Measurements from ENCODE around the gene TNS2. TPM values are rescaled to one million over a fixed set of nuclear protein-coding genes. Genes with fewer than 3 reads are reported as not detected.
"Not testable (repeated sequence)": the region's sequence is repeated elsewhere in the genome, so short reads cannot be mapped to it uniquely, and the experiment has no call there.

TNS2 gene
- total and polyA plus RNA-seq, 4 donors, result 130 to 412 (median 236) TPM

DNA sequence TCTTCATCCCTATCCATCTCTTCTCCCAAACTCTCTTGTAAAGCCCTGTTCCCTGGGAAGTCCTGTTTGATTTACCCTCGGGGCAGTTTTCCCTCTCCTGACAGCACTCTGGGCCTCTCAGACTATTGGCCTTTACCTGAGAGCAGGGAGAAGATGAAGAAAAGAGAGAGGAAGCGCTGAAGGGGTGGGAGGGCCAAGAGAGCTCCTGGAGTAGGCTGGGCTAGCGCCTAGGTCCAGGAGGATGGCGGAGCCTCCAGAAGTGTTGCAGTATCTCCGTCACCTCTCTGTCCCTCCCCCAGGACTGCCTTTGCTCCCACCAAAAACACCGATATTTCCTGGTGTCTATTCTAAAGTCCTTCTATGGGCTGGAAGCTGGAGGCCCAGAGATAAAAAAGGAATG is 41.9 kb downstream of the TNS2 start:
- Histone ChIP-seq H3K4me1 (ENCODE audit: control insufficient read depth in 1 of 2, insufficient read depth in 2 of 2, low read length in 2 of 2) (no peaks in the 10 kb centered on the region), H3K27me3 (ENCODE audit: control insufficient read depth in 1 of 2, insufficient read depth in 2 of 2, low read length in 1 of 2) (no peaks in the 10 kb centered on the region), H3K27ac (ENCODE audit: low read depth in 1 of 2, low read length in 2 of 2) (no peak overlapping the region), H3K9me3 (ENCODE audit: control insufficient read depth, low read length) (no peaks in the 10 kb centered on the region), H3K36me3 (ENCODE audit: control insufficient read depth in 1 of 2, insufficient read depth in 2 of 2, low read length in 1 of 2) (no peaks in the 10 kb centered on the region), H3K4me3 (ENCODE audit: low read length in 2 of 2) (no peak overlapping the region)
- no peak for ATAC-seq (ENCODE audit: low FRiP score)
- no peak for DNase-seq
- 81 to 85% methylated on average over 6 of the region's 6 CpGs for WGBS, 2 donors
- intact Hi-C loops (cut with DNase I), result no loop called here

DNA sequence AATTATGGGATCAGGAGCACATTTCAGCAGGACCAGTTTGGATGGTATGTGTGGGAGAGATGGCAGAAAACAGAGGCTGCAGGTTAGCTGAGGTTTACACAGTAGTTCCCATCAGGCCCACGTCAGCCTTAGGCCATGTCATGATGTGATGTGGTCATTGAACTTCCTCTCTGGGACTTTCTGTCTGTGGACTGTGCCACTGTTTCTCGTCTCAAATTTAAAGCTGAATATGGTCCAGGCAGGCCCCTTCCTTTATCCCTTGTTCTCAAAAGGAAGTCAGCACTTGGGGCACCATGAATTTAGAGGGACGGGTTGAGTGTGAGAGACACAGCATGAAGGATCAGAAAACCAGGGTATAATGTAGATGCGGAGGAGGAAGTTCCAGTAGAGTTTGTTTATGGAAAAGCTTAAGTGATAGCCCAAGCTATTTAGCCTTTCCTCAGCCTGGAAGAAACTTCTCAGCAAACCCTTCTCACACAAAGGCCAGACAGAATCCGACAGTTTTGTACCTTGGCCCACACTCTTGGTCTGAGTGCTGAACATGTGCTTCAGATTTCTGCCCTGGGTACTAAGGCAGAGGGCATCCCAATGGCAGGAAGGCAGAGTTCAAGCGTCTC is 44.0 kb downstream of the TNS2 start:
- no peaks in the 10 kb centered on the region for H3K27me3 ChIP-seq (ENCODE audit: control insufficient read depth in 1 of 2, insufficient read depth in 2 of 2, low read length in 1 of 2)
- DNase-seq (peak in 1 of 2 donors; percentile 26), ATAC-seq (ENCODE audit: low FRiP score) (no peak)
- WGBS, 2 donors, result 75 to 76% methylated on average over 6 of the region's 6 CpGs
- H3K4me1 ChIP-seq (ENCODE audit: control insufficient read depth in 1 of 2, insufficient read depth in 2 of 2, low read length in 2 of 2), result no peaks in the 10 kb centered on the region
- H3K4me3 ChIP-seq (ENCODE audit: low read length in 2 of 2), result no peak overlapping the region
- no peaks in the 10 kb centered on the region for H3K9me3 ChIP-seq (ENCODE audit: control insufficient read depth, low read length)
- no peak overlapping the region for H3K27ac ChIP-seq (ENCODE audit: low read depth in 1 of 2, low read length in 2 of 2)
- H3K36me3 ChIP-seq (ENCODE audit: control insufficient read depth in 1 of 2, insufficient read depth in 2 of 2, low read length in 1 of 2), result no peaks in the 10 kb centered on the region
- intact Hi-C loops (cut with DNase I), result no loop called here

DNA sequence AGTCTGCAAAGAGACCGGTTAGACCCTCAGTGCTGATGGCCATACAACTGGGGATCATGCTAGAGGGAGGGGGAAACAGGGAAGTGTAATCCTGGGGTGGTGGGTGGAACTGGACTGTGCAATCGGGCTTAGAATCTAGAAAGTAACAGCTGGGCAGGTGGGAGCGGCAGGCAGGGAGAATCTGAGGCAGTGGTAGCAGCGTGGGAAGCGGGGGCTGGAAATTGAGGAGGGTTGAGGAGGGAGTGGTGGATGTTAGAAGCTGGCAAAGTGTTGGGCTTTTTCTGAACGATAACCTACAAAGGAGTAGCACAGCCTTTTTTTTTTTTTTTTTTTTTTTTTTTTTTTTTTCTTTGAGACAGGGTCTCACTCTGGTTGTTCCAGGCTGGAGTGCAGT is 44.5 kb downstream of the TNS2 start:
- WGBS, 2 donors, result 81 to 83% methylated on average over 6 of the region's 6 CpGs
- DNase-seq (peak in 1 of 2 donors; percentile 45), ATAC-seq (ENCODE audit: low FRiP score) (no peak)
- H3K9me3 ChIP-seq (ENCODE audit: control insufficient read depth, low read length), result no peaks in the 10 kb centered on the region
- H3K4me3 ChIP-seq (ENCODE audit: low read length in 2 of 2), result no peak overlapping the region
- no peaks in the 10 kb centered on the region for H3K27me3 ChIP-seq (ENCODE audit: control insufficient read depth in 1 of 2, insufficient read depth in 2 of 2, low read length in 1 of 2)
- H3K4me1 ChIP-seq (ENCODE audit: control insufficient read depth in 1 of 2, insufficient read depth in 2 of 2, low read length in 2 of 2), result no peaks in the 10 kb centered on the region
- intact Hi-C loops (cut with DNase I), result no loop called here
- no peak overlapping the region for H3K27ac ChIP-seq (ENCODE audit: low read depth in 1 of 2, low read length in 2 of 2)
- no peaks in the 10 kb centered on the region for H3K36me3 ChIP-seq (ENCODE audit: control insufficient read depth in 1 of 2, insufficient read depth in 2 of 2, low read length in 1 of 2)

DNA sequence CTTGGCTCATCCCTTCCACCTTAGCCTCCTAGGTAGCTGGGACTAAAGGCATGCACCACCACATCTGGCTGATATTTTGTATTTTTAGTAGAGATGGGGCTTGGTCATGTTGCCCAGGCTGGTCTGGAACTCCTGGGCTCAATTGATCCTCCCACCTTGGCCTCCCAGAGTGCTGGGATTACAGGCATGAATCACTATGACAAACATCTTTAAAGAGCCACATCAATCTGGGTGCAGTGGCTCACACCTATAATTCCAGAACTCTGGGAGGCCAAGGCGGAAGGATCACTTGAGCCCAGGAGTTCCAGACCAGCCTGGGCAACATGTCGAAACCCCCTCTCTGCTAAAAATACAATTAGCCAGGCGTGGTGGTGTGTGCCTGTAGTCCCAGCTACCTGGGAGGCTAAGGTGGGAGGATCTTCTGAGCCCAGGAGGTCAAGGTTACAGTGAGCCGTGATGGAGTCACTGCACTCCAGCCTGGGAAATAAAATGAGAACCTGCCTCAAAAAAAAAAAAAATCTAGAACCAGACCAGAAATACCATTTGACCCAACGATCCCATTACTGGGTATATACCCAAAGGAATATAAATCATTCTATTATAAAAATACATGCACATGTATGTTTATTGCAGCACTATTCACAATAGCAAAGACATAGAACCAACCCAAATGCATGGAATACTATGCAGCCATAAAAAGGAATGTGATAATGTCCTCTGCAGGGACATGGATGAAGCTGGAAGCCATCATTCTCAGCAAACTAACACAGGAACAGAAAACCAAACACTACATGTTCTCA is 45.1 kb downstream of the TNS2 start:
- 92% methylated on average over 5 of the region's 5 CpGs for WGBS, 2 donors
- peak in 1 of 2 donors; percentile 9 for DNase-seq
- H3K9me3 ChIP-seq (ENCODE audit: control insufficient read depth, low read length); H3K27me3 ChIP-seq (ENCODE audit: control insufficient read depth in 1 of 2, insufficient read depth in 2 of 2, low read length in 1 of 2); H3K36me3 ChIP-seq (ENCODE audit: control insufficient read depth in 1 of 2, insufficient read depth in 2 of 2, low read length in 1 of 2); intact Hi-C loops (cut with DNase I); H3K27ac ChIP-seq (ENCODE audit: low read depth in 1 of 2, low read length in 2 of 2); ATAC-seq (ENCODE audit: low FRiP score); H3K4me1 ChIP-seq (ENCODE audit: control insufficient read depth in 1 of 2, insufficient read depth in 2 of 2, low read length in 2 of 2); H3K4me3 ChIP-seq (ENCODE audit: low read length in 2 of 2): not testable (repeated sequence)

DNA sequence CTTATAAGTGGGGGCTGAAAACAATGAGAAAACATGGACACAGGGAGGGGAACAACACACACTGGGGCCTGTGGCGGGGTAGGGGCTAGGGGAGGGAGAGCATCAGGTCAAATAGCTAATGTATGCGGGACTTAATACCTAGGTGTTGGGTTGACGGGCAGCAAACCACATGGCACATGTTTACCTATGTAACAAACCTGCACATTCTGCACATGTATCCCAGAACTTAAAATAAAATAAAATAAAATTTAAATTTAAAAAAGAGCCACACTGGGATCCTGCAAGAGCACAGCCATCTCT is 45.7 kb downstream of the TNS2 start:
- intact Hi-C loops (cut with DNase I); H3K9me3 ChIP-seq (ENCODE audit: control insufficient read depth, low read length); H3K4me3 ChIP-seq (ENCODE audit: low read length in 2 of 2); H3K36me3 ChIP-seq (ENCODE audit: control insufficient read depth in 1 of 2, insufficient read depth in 2 of 2, low read length in 1 of 2); ATAC-seq (ENCODE audit: low FRiP score); H3K27me3 ChIP-seq (ENCODE audit: control insufficient read depth in 1 of 2, insufficient read depth in 2 of 2, low read length in 1 of 2); H3K27ac ChIP-seq (ENCODE audit: low read depth in 1 of 2, low read length in 2 of 2); H3K4me1 ChIP-seq (ENCODE audit: control insufficient read depth in 1 of 2, insufficient read depth in 2 of 2, low read length in 2 of 2): not testable (repeated sequence)
- WGBS, 2 donors, result 99 to 100% methylated on average over 3 of the region's 3 CpGs
- peak in 1 of 2 donors; percentile 50 for DNase-seq

DNA sequence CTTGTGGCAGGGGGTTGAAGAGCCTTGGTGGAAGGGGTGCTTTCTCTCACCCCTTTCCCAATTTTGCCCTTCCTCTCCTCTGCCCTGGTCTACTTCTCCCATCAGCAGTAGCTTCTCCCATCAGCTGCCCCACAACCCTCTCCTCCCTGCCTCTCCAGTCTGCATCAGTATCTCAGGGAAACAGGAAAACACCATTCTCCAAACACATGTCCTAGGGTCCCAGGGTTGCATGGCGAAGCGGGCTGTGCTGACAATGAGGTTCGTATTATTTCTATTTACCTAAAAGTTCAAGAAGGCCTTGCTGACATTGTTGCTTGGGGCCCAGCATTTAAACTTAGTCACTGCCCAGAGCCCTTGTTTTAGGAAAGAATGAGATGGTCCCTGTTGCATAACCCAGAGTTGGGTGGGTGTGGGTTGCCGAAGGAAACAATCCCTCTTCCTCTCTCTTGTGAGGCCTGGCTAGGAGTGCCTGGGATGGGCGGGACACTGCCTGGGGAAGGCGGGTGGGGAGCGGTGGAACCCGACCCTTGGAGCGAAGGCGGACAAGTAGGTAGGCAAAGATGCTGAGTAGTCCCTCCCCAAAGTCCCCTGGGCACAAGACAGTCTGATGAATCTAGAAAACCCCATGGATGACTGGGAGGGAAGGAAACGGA is 46.4 kb downstream of the TNS2 start:
- Histone ChIP-seq H3K4me3 (ENCODE audit: low read length in 2 of 2) (peak overlapping the region in 1 of 2 donors; percentile 87), H3K36me3 (ENCODE audit: control insufficient read depth in 1 of 2, insufficient read depth in 2 of 2, low read length in 1 of 2) (no peaks in the 10 kb centered on the region), H3K4me1 (ENCODE audit: control insufficient read depth in 1 of 2, insufficient read depth in 2 of 2, low read length in 2 of 2) (no peaks in the 10 kb centered on the region), H3K27me3 (ENCODE audit: control insufficient read depth in 1 of 2, insufficient read depth in 2 of 2, low read length in 1 of 2) (no peaks in the 10 kb centered on the region), H3K27ac (ENCODE audit: low read depth in 1 of 2, low read length in 2 of 2) (peak overlapping the region; percentile 60 to 97), H3K9me3 (ENCODE audit: control insufficient read depth, low read length) (no peaks in the 10 kb centered on the region)
- WGBS, 2 donors, result 48 to 51% methylated on average over 11 of the region's 11 CpGs
- peak; percentile 89 to 92 for DNase-seq
- intact Hi-C loops (cut with DNase I), result loop anchor here in 1 of 2 donors (2.0 kb wide), 1 partner anchor 29 kb away; no protein-coding TSS in a partner anchor
- peak; percentile 78 for ATAC-seq (ENCODE audit: low FRiP score)

DNA sequence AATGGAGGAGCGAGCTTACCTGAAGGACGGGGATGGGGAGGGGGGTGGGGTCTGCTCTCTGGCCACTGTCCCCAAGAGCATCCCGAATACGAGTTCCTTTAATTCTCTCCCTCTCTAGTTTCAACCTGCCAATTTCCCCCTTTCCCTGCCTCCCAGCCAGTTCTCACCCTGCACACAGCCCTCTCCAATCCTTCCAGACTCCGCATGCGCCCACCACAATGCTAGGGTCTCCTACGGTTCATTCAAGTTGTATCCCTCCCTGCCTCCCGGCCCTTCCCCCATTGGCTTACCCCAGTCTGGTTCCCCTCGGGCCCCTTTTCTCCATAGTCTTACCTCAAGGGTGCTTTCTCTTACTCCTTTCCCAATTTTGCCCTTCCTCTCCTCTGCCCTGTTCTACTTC is 46.9 kb downstream of the TNS2 start:
- Histone ChIP-seq H3K27me3 (ENCODE audit: control insufficient read depth in 1 of 2, insufficient read depth in 2 of 2, low read length in 1 of 2) (no peaks in the 10 kb centered on the region), H3K9me3 (ENCODE audit: control insufficient read depth, low read length) (no peaks in the 10 kb centered on the region), H3K4me3 (ENCODE audit: low read length in 2 of 2) (peak overlapping the region; percentile 55 to 87), H3K4me1 (ENCODE audit: control insufficient read depth in 1 of 2, insufficient read depth in 2 of 2, low read length in 2 of 2) (no peaks in the 10 kb centered on the region), H3K36me3 (ENCODE audit: control insufficient read depth in 1 of 2, insufficient read depth in 2 of 2, low read length in 1 of 2) (no peaks in the 10 kb centered on the region), H3K27ac (ENCODE audit: low read depth in 1 of 2, low read length in 2 of 2) (peak overlapping the region; percentile 60 to 97)
- DNase-seq (peak in 1 of 2 donors; percentile 74), ATAC-seq (ENCODE audit: low FRiP score) (no peak)
- intact Hi-C loops (cut with DNase I), result loop anchor here in 1 of 2 donors (2.0 kb wide), 1 partner anchor 30 kb away; no protein-coding TSS in a partner anchor
- 28 to 34% methylated on average over 9 of the region's 9 CpGs for WGBS, 2 donors

DNA sequence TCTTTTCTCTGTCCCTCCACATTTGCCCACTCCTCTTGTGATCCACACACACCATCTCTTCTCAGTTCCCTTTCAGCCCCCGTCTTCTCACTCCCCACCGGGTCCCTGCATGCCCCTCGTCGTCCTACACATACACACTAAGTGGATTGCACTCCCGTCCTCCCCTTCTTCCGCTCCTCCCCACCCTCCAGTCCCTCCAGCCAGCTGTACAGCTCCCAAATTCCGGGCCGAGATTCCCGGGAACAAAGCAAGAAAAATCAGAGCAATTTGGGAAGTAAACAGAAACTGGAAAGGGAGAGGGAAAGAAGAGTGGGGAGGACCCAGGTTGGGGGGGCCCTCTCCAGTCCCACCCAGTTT is 47.3 kb downstream of the TNS2 start:
- Histone ChIP-seq H3K4me3 (ENCODE audit: low read length in 2 of 2) (peak overlapping the region; percentile 55 to 87), H3K27ac (ENCODE audit: low read depth in 1 of 2, low read length in 2 of 2) (peak overlapping the region; percentile 60 to 97), H3K36me3 (ENCODE audit: control insufficient read depth in 1 of 2, insufficient read depth in 2 of 2, low read length in 1 of 2) (no peaks in the 10 kb centered on the region), H3K4me1 (ENCODE audit: control insufficient read depth in 1 of 2, insufficient read depth in 2 of 2, low read length in 2 of 2) (no peaks in the 10 kb centered on the region), H3K27me3 (ENCODE audit: control insufficient read depth in 1 of 2, insufficient read depth in 2 of 2, low read length in 1 of 2) (no peaks in the 10 kb centered on the region), H3K9me3 (ENCODE audit: control insufficient read depth, low read length) (no peaks in the 10 kb centered on the region)
- intact Hi-C loops (cut with DNase I), result loop anchor here in 1 of 2 donors (2.0 kb wide), 1 partner anchor 30 kb away; no protein-coding TSS in a partner anchor
- DNase-seq, result peak in 1 of 2 donors; percentile 81
- ATAC-seq (ENCODE audit: low FRiP score), result peak; percentile 58
- WGBS, 2 donors, result 0 to 1% methylated on average over 9 of the region's 9 CpGs

Measured in aorta (tissue), 5 donors.